HepG2 (cell line): ENCODE measurements around the gene KLHL30. TPM values are rescaled to one million over a fixed set of nuclear protein-coding genes. Genes with fewer than 3 reads are reported as not detected.
A peak's percentile ranks its signal among the peaks of the same experiment; 100 is the strongest.

ENCODE experiments used
- ATAC-seq: fragments of 200-7000 bp; cut with Tn5 transposase; 3 replicates; pipeline ENCODE4 v1.9.1; 2020; ENCODE audit warnings: mild to moderate bottlenecking, moderate library complexity
- BruUV-seq: library from RNA; stranded (reverse); fragments of 400-500 nt; replicated peaks from 2 replicates; lab custom pipeline; 2021; lab: Mats Ljungman, UMichigan
- CTCF ChIA-PET: fragments of 300-600 bp; formaldehyde crosslinking; extraction: SDS; loops from one replicate; lab custom pipeline; 2021; ENCODE audit warnings: low total read pairs, inconsistent platforms, low intra/inter-chr PET ratio; lab: Yijun Ruan, JAX
- POLR2A ChIA-PET: fragments of 350-600 bp; sonication (Branson Sonifier 250); formaldehyde crosslinking; loops from one replicate; lab custom pipeline; 2020; ENCODE audit warnings: antibody characterized with exemption, inconsistent platforms; lab: Yijun Ruan, JAX
- DNase-seq: peaks from one replicate; pipeline ENCODE4 v3.0.0-alpha.2; 2015; ENCODE audit warnings: low spot score
- FAIRE-seq: peaks from 3 replicates; lab custom pipeline; 2011; peaks lifted over from hg19 to GRCh38; lab: Jason Lieb, UNC
- H2AFZ ChIP-seq: one replicate; pipeline ENCODE4 v1.6.1; 2011; ENCODE audit warnings: low read length, inconsistent platforms
- H3K27ac ChIP-seq: fragments of 300-600 bp; 3 replicates; pipeline ENCODE4 v1.8.0; 2011; ENCODE audit warnings: mixed run types, mild to moderate bottlenecking, mixed read lengths, low read length, inconsistent platforms; ENCODE audit not compliant: insufficient read depth; ENCODE audit errors: extremely low read length
- H3K27me3 ChIP-seq, 2 experiments: fragments of 200-600 bp in 1 of 2; 2 replicates in 1 of 2; 3 replicates in 1 of 2; pipeline versions ENCODE4 v1.6.0 to v1.8.0; 2011; ENCODE audit warnings: low read length in 2 of 2, mild to moderate bottlenecking in 2 of 2, moderate library complexity in 2 of 2, inconsistent platforms in 1 of 2; ENCODE audit not compliant: insufficient read depth in 2 of 2, control insufficient read depth in 1 of 2
- H3K36me3 ChIP-seq, 2 experiments: fragments of 200-600 bp in 1 of 2; replicated peaks in 1 of 2; 2 replicates in 1 of 2; 3 replicates in 1 of 2; pipeline versions ENCODE4 v1.5.1 to v1.8.0; 2011; ENCODE audit warnings: low read length in 2 of 2, inconsistent platforms in 1 of 2; ENCODE audit not compliant: insufficient read depth in 2 of 2, control insufficient read depth in 1 of 2
- H3K4me1 ChIP-seq: 2 replicates; pipeline ENCODE4 v1.5.1; 2012; ENCODE audit warnings: low read length, inconsistent platforms; ENCODE audit not compliant: insufficient read depth
- H3K4me2 ChIP-seq: 2 replicates; pipeline ENCODE4 v1.6.0; 2011; ENCODE audit warnings: low read depth, low read length, inconsistent platforms
- H3K4me3 ChIP-seq, 3 experiments: fragments of 200-600 bp in 1 of 3; sonication (generic), shearing (Covaris generic) in 1 of 3; replicated peaks in 1 of 3; 2 replicates each; pipeline ENCODE4 v1.5.1; 2011 to 2016; ENCODE audit warnings: low read length in 3 of 3, inconsistent platforms in 2 of 3, low read depth in 2 of 3, mild to moderate bottlenecking in 2 of 3, control low read depth in 1 of 3, mixed read lengths in 1 of 3; ENCODE audit not compliant: insufficient read depth in 1 of 3
- H3K79me2 ChIP-seq: one replicate; pipeline ENCODE4 v1.6.1; 2011; ENCODE audit warnings: low read length, inconsistent platforms; ENCODE audit not compliant: insufficient read depth
- H3K9ac ChIP-seq: 2 replicates; pipeline ENCODE4 v1.6.0; 2011; ENCODE audit warnings: mild to moderate bottlenecking, low read depth, low read length, inconsistent platforms; ENCODE audit not compliant: insufficient read depth
- H3K9me3 ChIP-seq: 2 replicates; pipeline ENCODE4 v1.5.1; 2012; ENCODE audit warnings: mild to moderate bottlenecking, low read length
- H4K20me1 ChIP-seq: 2 replicates; pipeline ENCODE4 v1.6.0; 2011; ENCODE audit warnings: inconsistent platforms, mild to moderate bottlenecking, low read length, moderate library complexity; ENCODE audit not compliant: insufficient read depth
- ATF1 ChIP-seq: IDR thresholded peaks from 2 replicates; pipeline ENCODE4 v1.6.1; 2016; ENCODE audit warnings: mild to moderate bottlenecking, control low read depth
- FOXO4 ChIP-seq: sonication (generic); formaldehyde crosslinking; conservative IDR thresholded peaks from 2 replicates; pipeline ENCODE4 v1.8.1; 2023; ENCODE audit warnings: missing genetic modification reagents
- POLR2A ChIP-seq, 2 experiments: IDR thresholded peaks; 2 replicates each; pipeline ENCODE4 v1.6.1; 2011; ENCODE audit warnings: low read depth in 2 of 2, low read length in 2 of 2, mild to moderate bottlenecking in 1 of 2, moderate library complexity in 1 of 2; ENCODE audit not compliant: insufficient read depth in 1 of 2
- WGBS: methylation state at CpG from one replicate; pipeline ENCODE4 v1.1.6; 2017; ENCODE audit warnings: low lambda C conversion rate; 5-methylcytosine and 5-hydroxymethylcytosine counted together
- in situ Hi-C: cut with HindIII; loops from 2 replicates; pipeline ENCODE4 v1.10.0; 2017; ENCODE audit warnings: low pct_unique_long_range_greater_than_20kb; ENCODE audit not compliant: extremely low pct_ligation_motif_present
- intact Hi-C: fragments of 100-400 bp; cut with micrococcal nuclease; formaldehyde crosslinking; loops from one replicate; pipeline ENCODE4 v1.10.0; 2022; ENCODE audit not compliant: unreplicated experiment
- polyA plus RNA-seq, 8 experiments: library from polyadenylated mRNA; depleted of rRNA in 3 of 8; stranded (reverse) in 7 of 8; unstranded in 1 of 8; fragments of >200 nt; fragmentation: Illumina TruSeq in 4 of 8; extraction: Trizol in 4 of 8; gene quantifications; 2 replicates each; pipeline versions ENCODE4 v1.2.1 to v1.2.3, GENCODE V29; 2011 to 2016; ENCODE audit warnings: low read depth in 4 of 8, missing spikeins in 1 of 8, mixed read lengths in 1 of 8; ENCODE audit not compliant: insufficient read depth in 1 of 8
- total RNA-seq, 5 experiments: library from RNA; depleted of rRNA; stranded (reverse); fragments of >200 nt; fragmentation: Illumina TruSeq; extraction: Trizol; gene quantifications; 2 replicates each; pipeline ENCODE4 v1.2.3, GENCODE V29; 2016; ENCODE audit warnings: low read depth in 1 of 5

The KLHL30 gene
- total and polyA plus RNA-seq, 2 of the 13 experiments (the other 11 are each of a cell fraction or from before 2014, with no cell fraction given): 0.05 TPM; not detected in 1

DNA sequence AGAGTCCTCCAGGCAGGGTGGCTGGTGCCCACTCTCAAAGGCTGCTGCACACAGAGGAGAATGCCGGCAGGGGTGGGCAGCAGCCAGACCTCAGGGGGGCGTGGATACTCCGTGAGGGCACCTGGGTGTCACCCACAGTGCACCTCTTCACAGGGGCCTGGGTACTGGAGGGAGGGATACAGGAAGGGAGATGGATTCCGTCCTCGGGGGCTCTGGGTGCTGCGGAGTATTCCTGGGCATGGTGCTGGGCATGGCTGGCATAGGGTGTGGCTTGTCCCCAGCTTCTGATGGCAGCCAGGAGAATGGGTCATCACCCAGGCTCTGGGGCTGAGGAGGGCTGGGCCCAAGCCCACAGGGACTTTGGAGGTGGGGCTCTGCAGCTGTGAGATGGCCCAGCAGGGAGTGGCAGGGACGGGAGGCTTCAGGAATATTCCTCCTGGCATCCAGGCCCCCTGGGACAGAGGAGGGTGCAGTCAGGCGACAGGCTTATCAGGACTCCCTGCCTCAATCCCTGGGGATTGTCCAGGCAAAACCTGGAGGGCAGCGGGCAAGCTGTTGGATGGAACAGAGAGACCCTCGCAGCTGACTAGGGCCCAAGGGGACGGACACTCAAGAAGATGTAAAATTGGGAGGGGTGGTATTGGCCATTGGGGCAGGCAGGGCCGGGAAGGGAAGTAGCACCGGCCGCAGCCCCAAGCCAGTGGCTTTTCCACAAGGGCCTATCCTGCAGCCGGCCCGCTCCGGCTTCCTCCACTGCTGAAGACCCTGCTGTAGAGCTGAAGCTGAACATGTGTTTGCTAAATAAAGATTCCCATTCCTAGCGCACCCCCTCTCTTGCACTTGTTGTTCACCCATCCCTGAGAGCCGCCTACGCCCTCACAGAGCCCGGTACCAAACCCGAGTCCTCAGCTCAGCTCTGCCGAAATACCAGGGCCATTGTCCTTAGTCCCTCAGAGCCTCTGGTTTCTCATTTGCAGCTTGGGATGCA, 5.7 kb upstream of the KLHL30 start:
- ChIA-PET POLR2A (no interaction called here), CTCF (no interaction called here)
- Histone ChIP-seq H3K9me3 (no peaks in the 10 kb centered on the region), H4K20me1 (no peaks in the 10 kb centered on the region), H3K27ac (no peak overlapping the region), H3K4me2 (no peak overlapping the region), H2AFZ (no peak overlapping the region), H3K4me3 (no peak overlapping the region), H3K9ac (no peak overlapping the region), H3K79me2 (no peaks in the 10 kb centered on the region), H3K36me3 (no peaks in the 10 kb centered on the region), H3K27me3 (peaks cover 1 to 25% of the 10 kb centered on the region in 2 experiments; a peak in 3 of 5 replicates), H3K4me1 (peaks cover 16% of the 10 kb centered on the region)
- in situ Hi-C loops: no loop called here
- no TSS peak for BruUV-seq
- no peak for FAIRE-seq
- 57% methylated on average over 22 of the region's 23 CpGs for WGBS
- no peak for DNase-seq
- no peak for ATAC-seq
- intact Hi-C loops: no loop called here
- no peak for TF ChIP-seq ATF1
- TF ChIP-seq POLR2A (IDR thresholded peaks at IDR 0.05; ENCODE audit: insufficient read depth in 1 of 2, low read depth in 2 of 2, low read length in 2 of 2): no peak
- 0 out of 2 replicates have a peak, but pooled peaks have one; percentile 72 for TF ChIP-seq FOXO4 (CRISPR knock-in tag)
